Activated naive CD4-positive, alpha-beta T cell treated with Interleukin-2 at 50 U/mL for 16 hours (primary cell): ENCODE results near the gene KRTAP10-4.
"Not testable (repeated sequence)": the region's sequence is repeated elsewhere in the genome, so short reads cannot be mapped to it uniquely, and the experiment has no call there.

Experiments
- DNase-seq: peaks from one replicate; pipeline ENCODE4 v3.0.0-alpha.2; 2020

Gene KRTAP10-4

DNA sequence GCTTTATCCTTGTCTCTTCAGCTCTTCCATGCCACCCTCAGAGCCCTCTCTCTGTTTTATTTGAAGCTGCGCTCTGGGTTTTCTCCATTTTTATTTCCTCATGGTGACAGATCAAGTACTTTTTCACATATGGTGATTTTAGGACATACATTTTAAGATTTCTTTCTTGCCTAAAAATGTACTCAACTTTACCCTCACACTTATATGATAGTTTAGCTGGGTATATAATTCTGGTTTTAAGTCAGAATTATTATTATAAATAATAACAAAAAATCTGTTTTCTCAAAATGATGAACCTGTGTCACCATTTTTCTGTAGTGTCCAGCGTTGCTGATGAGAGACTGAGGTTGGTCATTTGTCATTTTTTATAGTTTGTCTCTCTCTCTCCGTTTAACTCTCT, 7.6 kb downstream of the KRTAP10-4 start:
- DNase-seq = no peak

- no peak for DNase-seq
Measured at GRCh38 chr21:44582055-44582454, 8.5 kb downstream of the KRTAP10-4 start.

- no peak for DNase-seq
Measured at GRCh38 chr21:44583089-44583799, 9.7 kb downstream of the KRTAP10-4 start.

- peak; percentile 36 for DNase-seq
Measured at GRCh38 chr21:44583800-44584147, 10.2 kb downstream of the KRTAP10-4 start.

- no peak for DNase-seq
Measured at GRCh38 chr21:44585892-44586291, 12.4 kb downstream of the KRTAP10-4 start.

GRCh38 chr21:44589094-44589493, 15.6 kb downstream of the KRTAP10-4 start:
- no peak for DNase-seq

GRCh38 chr21:44589586-44590305, 16.2 kb downstream of the KRTAP10-4 start:
- DNase-seq = no peak

GRCh38 chr21:44590311-44590721, 16.8 kb downstream of the KRTAP10-4 start:
- no peak for DNase-seq

DNA sequence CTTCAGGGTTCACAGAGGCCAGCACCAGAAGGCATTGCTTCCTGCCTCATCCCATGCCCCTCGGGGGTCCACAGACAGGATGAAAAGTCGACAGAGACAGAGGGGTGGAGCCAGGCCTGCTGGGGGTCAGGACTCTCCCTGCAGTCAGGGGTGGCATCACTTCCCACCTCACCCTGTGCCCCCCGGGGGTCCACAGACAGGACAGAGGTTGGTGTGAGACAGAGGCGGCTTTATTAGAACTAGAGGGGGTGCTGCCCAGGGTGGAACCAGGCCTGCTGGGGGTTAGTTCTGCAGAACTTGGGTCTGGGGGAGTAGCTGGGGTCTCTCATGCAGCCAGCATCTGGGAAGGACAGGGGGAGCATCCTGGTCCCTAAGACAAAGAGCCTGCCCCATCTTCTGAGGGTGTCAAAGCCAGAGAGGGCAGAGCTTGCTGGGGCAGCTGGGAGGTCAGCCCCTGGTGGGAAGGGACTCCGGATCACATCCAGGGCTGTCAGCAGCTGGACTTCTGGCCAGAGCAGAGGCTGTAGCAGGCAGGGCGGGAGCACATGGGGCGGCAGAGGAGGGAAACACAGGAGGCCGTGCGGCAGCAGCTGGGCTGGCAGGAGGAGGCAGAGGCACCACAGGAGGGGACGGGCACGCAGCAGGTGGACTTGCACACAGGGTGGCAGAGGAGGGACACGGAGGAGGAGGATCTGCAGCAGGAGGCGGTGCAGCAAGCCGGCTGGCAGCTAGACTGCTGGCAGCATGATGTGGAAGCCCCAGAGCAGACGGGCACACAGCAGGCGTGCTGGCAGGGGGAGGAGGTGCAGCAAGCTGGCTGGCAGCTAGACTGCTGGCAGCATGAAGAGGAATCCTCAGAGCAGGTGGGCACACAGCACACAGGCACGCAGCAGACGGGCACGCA, 17.6 kb downstream of the KRTAP10-4 start:
- not testable (repeated sequence) for DNase-seq

DNA sequence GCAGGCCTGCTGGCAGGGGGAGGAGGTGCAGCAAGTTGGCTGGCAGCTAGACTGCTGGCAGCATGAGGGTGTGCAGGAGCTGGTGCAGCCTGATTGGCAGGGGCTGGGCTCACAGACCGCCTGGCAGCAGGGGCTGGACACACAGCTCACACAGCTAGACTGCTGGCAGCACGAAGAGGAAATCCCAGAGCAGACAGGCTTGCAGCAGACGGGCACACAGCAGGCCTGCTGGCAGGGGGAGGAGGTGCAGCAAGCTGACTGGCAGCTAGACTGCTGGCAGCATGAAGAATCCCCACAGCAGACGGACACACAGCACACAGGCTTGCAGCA, 18.2 kb downstream of the KRTAP10-4 start:
- not testable (repeated sequence) for DNase-seq

- DNase-seq = no peak
Measured at GRCh38 chr21:44592446-44593311, 19.1 kb downstream of the KRTAP10-4 start, which contains the start of gene KRTAP10-6. Gene KRTAP10-6, minus strand, starts transcription at chr21:44592505. Its CDS starts 21 bp downstream, at chr21:44592484.

DNA sequence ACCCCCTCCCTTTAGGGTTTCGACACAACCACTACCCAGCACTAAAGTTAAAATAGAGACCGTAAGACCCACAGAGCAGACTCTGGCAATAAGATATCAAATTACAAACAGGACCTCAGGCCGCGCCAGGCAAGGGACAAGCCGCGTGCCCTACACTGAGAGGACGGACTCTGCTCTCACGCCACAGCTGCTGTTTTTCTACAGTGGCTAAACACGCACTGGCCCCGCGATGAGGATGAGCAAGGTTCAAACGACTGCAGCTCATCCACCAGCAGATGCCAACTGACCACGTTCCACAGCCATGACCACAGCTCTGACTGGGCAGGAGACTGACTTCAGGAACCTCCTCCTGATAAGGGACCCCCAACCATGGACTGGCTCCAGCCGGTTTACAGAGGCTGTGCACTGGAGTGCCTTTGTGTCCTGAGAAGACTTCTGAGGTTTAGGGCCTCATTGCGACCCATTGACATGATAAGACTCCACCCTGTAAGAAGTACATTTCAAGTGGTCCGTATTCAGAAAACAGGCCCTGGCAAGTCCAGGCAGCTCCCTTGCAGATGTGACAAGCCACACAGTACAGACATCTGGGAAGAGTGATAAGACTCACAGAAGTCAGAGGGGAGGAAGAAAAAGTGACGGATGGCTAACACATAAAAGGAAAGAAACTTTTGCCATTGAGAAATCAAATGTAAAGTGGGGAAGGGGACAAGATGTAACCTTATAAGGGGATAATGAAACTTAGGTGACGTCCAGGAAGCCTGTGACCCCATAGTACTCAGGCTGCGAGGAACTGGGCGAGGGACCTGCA, 20.3 kb downstream of the KRTAP10-4 start:
- DNase-seq = no peak

DNA sequence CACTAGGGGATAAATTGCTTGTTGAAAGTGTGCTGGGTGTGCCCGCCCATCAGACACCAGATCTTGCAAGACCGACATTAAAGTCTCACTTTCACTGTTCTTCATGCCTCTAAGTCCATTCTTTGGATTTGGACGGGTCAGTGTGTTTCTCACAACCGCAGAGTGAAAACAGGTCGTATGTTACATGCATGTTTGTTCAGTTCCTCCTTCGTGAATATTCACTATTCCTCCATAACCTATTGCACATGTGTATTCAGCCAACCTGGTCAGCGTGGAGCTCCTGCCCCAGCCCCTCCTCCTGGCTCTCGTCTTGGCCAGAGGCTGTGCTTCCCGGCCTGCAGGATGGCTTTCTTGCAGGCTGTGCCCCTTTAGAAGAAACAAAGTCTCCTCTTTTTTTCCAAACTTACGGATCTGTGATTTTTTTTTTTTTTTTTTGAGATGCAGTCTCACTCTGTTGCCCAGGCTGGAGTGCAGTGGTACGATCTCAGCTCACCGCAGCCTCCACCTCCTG, 20.9 kb downstream of the KRTAP10-4 start:
- no peak for DNase-seq

- DNase-seq = no peak
Measured at GRCh38 chr21:44595524-44595923, 22.0 kb downstream of the KRTAP10-4 start.

- DNase-seq = no peak
Measured at GRCh38 chr21:44596068-44596725, 22.7 kb downstream of the KRTAP10-4 start.

GRCh38 chr21:44598061-44598460, 24.5 kb downstream of the KRTAP10-4 start:
- no peak for DNase-seq

GRCh38 chr21:44599264-44600029, 25.9 kb downstream of the KRTAP10-4 start:
- DNase-seq = no peak

DNA sequence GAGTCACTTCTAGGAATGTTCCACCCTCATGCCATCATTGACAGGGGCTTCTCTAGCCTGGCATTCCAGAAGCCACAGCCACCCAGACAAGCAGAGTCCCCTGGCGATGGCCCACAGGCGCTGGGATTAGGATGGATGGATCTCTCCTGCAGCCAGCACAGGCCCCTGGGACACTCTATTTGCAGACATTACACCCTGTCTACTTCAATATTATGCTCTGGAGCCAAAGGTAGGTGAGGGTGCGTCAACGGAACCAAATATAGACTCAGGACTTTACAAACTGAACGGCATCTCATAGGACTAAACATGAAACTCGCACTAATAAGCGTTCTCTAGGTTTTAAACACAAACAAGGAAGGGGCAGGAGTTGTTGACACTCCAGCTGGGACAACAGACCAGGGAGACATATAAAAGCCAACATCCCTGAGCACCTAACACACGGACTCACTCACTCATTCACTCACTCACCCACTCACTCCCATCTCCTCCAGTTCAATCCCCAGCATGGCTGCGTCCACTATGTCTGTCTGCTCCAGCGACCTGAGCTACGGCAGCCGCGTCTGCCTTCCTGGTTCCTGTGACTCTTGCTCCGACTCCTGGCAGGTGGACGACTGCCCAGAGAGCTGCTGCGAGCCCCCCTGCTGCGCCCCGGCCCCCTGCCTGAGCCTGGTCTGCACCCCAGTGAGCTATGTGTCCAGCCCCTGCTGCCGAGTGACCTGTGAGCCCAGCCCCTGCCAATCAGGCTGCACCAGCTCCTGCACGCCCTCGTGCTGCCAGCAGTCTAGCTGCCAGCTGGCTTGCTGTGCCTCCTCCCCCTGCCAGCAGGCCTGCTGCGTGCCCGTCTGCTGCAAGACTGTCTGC, 26.8 kb downstream of the KRTAP10-4 start, which contains the start of gene KRTAP10-7:
TSS of gene KRTAP10-7 (plus strand) at position 480 of the 861 bp plus-strand sequence. CDS start at position 505, 25 bp downstream.
- not testable (repeated sequence) for DNase-seq

DNA sequence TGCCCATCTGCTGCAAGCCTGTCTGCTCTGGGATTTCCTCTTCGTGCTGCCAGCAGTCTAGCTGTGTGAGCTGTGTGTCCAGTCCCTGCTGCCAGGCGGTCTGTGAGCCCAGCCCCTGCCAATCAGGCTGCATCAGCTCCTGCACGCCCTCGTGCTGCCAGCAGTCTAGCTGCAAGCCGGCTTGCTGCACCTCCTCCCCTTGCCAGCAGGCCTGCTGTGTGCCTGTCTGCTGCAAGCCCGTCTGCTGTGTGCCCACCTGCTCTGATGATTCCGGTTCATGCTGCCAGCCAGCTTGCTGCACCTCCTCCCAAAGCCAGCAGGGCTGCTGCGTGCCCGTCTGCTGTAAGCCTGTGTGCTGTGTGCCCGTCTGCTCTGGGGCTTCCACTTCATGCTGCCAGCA, 27.6 kb downstream of the KRTAP10-4 start:
- not testable (repeated sequence) for DNase-seq
